Neural cell (in vitro differentiated cells): Measurements from ENCODE around the gene RANBP10. TPM values are rescaled to one million over a fixed set of nuclear protein-coding genes. Genes with fewer than 3 reads are reported as not detected.

Experiments used
- H2AFZ ChIP-seq: fragments of 200-600, 300-800 bp; sonication (generic), shearing (Covaris generic); 2 replicates; pipeline ENCODE4 v1.6.0; 2014; ENCODE audit warnings: low read depth, mild to moderate bottlenecking, antibody characterized with exemption, low read length, moderate library complexity
- H3F3A ChIP-seq: fragments of 200-600 bp; shearing (Covaris generic); 2 replicates; pipeline ENCODE4 v1.6.1; 2016; ENCODE audit warnings: mild to moderate bottlenecking, moderate library complexity, mixed read lengths, antibody characterized with exemption, low read length; ENCODE audit not compliant: insufficient read depth, poor library complexity, severe bottlenecking
- H3K27ac ChIP-seq: fragments of 200-600, 300-800 bp; sonication (generic), shearing (Covaris generic); 2 replicates; pipeline ENCODE4 v1.5.1; 2014; ENCODE audit warnings: mild to moderate bottlenecking, low read length, moderate library complexity
- H3K27me3 ChIP-seq: fragments of 300-800, 200-600 bp; sonication (generic), shearing (Covaris generic); 2 replicates; pipeline ENCODE4 v1.6.0; 2014; ENCODE audit warnings: mild to moderate bottlenecking, low read depth, low read length, moderate library complexity; ENCODE audit not compliant: insufficient read depth
- H3K36me3 ChIP-seq: fragments of 300-800, 200-600 bp; sonication (generic), shearing (Covaris generic); 2 replicates; pipeline ENCODE4 v1.5.1; 2014; ENCODE audit warnings: mild to moderate bottlenecking, antibody characterized with exemption, low read length, moderate library complexity; ENCODE audit not compliant: insufficient read depth
- H3K4me2 ChIP-seq: fragments of 300-800, 200-600 bp; sonication (generic), shearing (Covaris generic); 2 replicates; pipeline ENCODE4 v1.6.0; 2014; ENCODE audit warnings: mild to moderate bottlenecking, low read length
- H3K4me3 ChIP-seq: fragments of 300-800, 200-600 bp; sonication (generic), shearing (Covaris generic); 2 replicates; pipeline ENCODE4 v1.5.1; 2014; ENCODE audit warnings: mild to moderate bottlenecking, low read length, moderate library complexity
- H3K79me2 ChIP-seq: fragments of 200-600 bp; shearing (Covaris generic); replicated peaks from 2 replicates; pipeline ENCODE4 v1.6.0; 2014; ENCODE audit warnings: mild to moderate bottlenecking, low read length, moderate library complexity; ENCODE audit not compliant: insufficient read depth
- H3K9ac ChIP-seq: fragments of 300-800, 200-600 bp; sonication (generic), shearing (Covaris generic); 2 replicates; pipeline ENCODE4 v1.6.1; 2016; ENCODE audit warnings: mild to moderate bottlenecking, low read length, mixed read lengths
- H3K9me2 ChIP-seq: fragments of 200-600 bp; shearing (Covaris generic); 2 replicates; pipeline ENCODE4 v1.6.1; 2016; ENCODE audit warnings: mild to moderate bottlenecking, low read length, mixed read lengths; ENCODE audit not compliant: insufficient read depth
- H3K9me3 ChIP-seq: fragments of 200-600, 300-800 bp; sonication (generic), shearing (Covaris generic); 2 replicates; pipeline ENCODE4 v1.6.1; 2016; ENCODE audit warnings: mild to moderate bottlenecking, mixed run types, low read length, moderate library complexity, mixed read lengths
- H4K20me1 ChIP-seq: fragments of 200-600 bp; shearing (Covaris generic); 2 replicates; pipeline ENCODE4 v1.6.1; 2016; ENCODE audit warnings: mild to moderate bottlenecking, mixed run types; ENCODE audit not compliant: insufficient read depth
- CTCF ChIP-seq: fragments of 450-650 bp; IDR thresholded peaks from 2 replicates; pipeline ENCODE4 v1.5.1; 2014; ENCODE audit warnings: antibody characterized with exemption, mild to moderate bottlenecking, moderate library complexity; ENCODE audit not compliant: poor library complexity, severe bottlenecking
- EP300 ChIP-seq: fragments of 450-650 bp; conservative IDR thresholded peaks from 2 replicates; pipeline ENCODE4 v1.6.1; 2014; ENCODE audit warnings: antibody characterized with exemption, mild to moderate bottlenecking, moderate library complexity; ENCODE audit not compliant: poor library complexity, severe bottlenecking
- EZH2 ChIP-seq: fragments of 200-600, 300-800 bp; shearing (Covaris generic), sonication (generic); IDR thresholded peaks from 2 replicates; pipeline ENCODE4 v1.6.1; 2014; ENCODE audit warnings: antibody characterized with exemption, low read length, borderline replicate concordance, mild to moderate bottlenecking; ENCODE audit not compliant: insufficient read depth, poor library complexity, severe bottlenecking
- MXI1 ChIP-seq: fragments of 450-650 bp; conservative IDR thresholded peaks from 2 replicates; pipeline ENCODE4 v1.6.1; 2014; ENCODE audit warnings: antibody characterized with exemption, mild to moderate bottlenecking; ENCODE audit not compliant: poor library complexity, severe bottlenecking
- POLR2AphosphoS5 ChIP-seq: IDR thresholded peaks from 2 replicates; pipeline ENCODE4 v1.6.1; 2012
- RAD21 ChIP-seq: fragments of 450-650 bp; conservative IDR thresholded peaks from 2 replicates; pipeline ENCODE4 v1.6.1; 2014; ENCODE audit warnings: antibody characterized with exemption, mild to moderate bottlenecking, moderate library complexity
- REST ChIP-seq: IDR thresholded peaks from 2 replicates; pipeline ENCODE4 v1.6.1; 2012; ENCODE audit warnings: borderline replicate concordance
- SMC3 ChIP-seq: fragments of 450-650 bp; conservative IDR thresholded peaks from 2 replicates; pipeline ENCODE4 v1.6.1; 2014; ENCODE audit warnings: antibody characterized with exemption, mild to moderate bottlenecking, moderate library complexity; ENCODE audit not compliant: poor library complexity
- TAF1 ChIP-seq: IDR thresholded peaks from 2 replicates; pipeline ENCODE4 v1.6.1; 2012; ENCODE audit warnings: low read depth
- polyA plus RNA-seq: library from polyadenylated mRNA; depleted of rRNA; stranded (reverse); fragments of >200 nt; gene quantifications from 2 replicates; pipeline ENCODE4 v1.2.3, GENCODE V29; 2014

RANBP10 gene
- polyA plus RNA-seq, 1 donor from 2014 or later, result 10.9 TPM

- TF ChIP-seq POLR2AphosphoS5 (no peak), SMC3 (no peak), EP300 (no peak), RAD21 (no peak)
- no peak overlapping the region for H3K4me2 ChIP-seq
- no peaks in the 10 kb centered on the region for H3K27me3 ChIP-seq
- H3K4me3 ChIP-seq, result no peak overlapping the region
- peaks cover 6% of the 10 kb centered on the region for H3K79me2 ChIP-seq
- H3K9ac ChIP-seq, result no peak overlapping the region
- H4K20me1 ChIP-seq, result no peaks in the 10 kb centered on the region
- no peaks in the 10 kb centered on the region for H3K9me3 ChIP-seq
- no peak overlapping the region for H2AFZ ChIP-seq
- no peaks in the 10 kb centered on the region for H3K9me2 ChIP-seq
- no peaks in the 10 kb centered on the region for H3K36me3 ChIP-seq
- H3K27ac ChIP-seq, result no peak overlapping the region
- no peaks in the 10 kb centered on the region for H3F3A ChIP-seq
Measured at GRCh38 chr16:67779256-67780014, 26.9 kb downstream of the RANBP10 start.

GRCh38 chr16:67775273-67775672, 31.1 kb downstream of the RANBP10 start:
- no peak overlapping the region for H3K4me2 ChIP-seq
- no peak overlapping the region for H3K27ac ChIP-seq
- H3F3A ChIP-seq, result no peaks in the 10 kb centered on the region
- no peaks in the 10 kb centered on the region for H3K36me3 ChIP-seq
- H3K9me2 ChIP-seq, result no peaks in the 10 kb centered on the region
- H2AFZ ChIP-seq, result no peak overlapping the region
- no peaks in the 10 kb centered on the region for H3K79me2 ChIP-seq
- H3K27me3 ChIP-seq, result no peaks in the 10 kb centered on the region
- no peaks in the 10 kb centered on the region for H3K9me3 ChIP-seq
- no peak overlapping the region for H3K4me3 ChIP-seq
- no peaks in the 10 kb centered on the region for H4K20me1 ChIP-seq
- no peak overlapping the region for H3K9ac ChIP-seq
- TF ChIP-seq SMC3 (no peak), POLR2AphosphoS5 (no peak)

- Histone ChIP-seq H4K20me1 (no peaks in the 10 kb centered on the region), H2AFZ (no peak overlapping the region), H3K36me3 (no peaks in the 10 kb centered on the region), H3K4me3 (no peak overlapping the region), H3K4me2 (no peak overlapping the region), H3F3A (no peaks in the 10 kb centered on the region), H3K9me3 (no peaks in the 10 kb centered on the region), H3K27ac (no peak overlapping the region), H3K27me3 (no peaks in the 10 kb centered on the region), H3K9me2 (no peaks in the 10 kb centered on the region), H3K79me2 (no peaks in the 10 kb centered on the region), H3K9ac (no peak overlapping the region)
- TF ChIP-seq EZH2 (no peak), CTCF (no peak), REST (no peak), RAD21 (no peak), POLR2AphosphoS5 (no peak), SMC3 (no peak), TAF1 (no peak), MXI1 (no peak), EP300 (no peak)
Measured at GRCh38 chr16:67774457-67774853, 31.9 kb downstream of the RANBP10 start.
